Bladder microvascular endothelial cell (primary cell): ENCODE measurements around the gene SLC17A4. TPM values are rescaled to one million over a fixed set of nuclear protein-coding genes. Genes with fewer than 3 reads are reported as not detected.

Source experiments
- total RNA-seq: library from RNA; depleted of rRNA; stranded (reverse); fragments of >200 nt; gene quantifications from 2 replicates; pipeline ENCODE4 v1.2.3, GENCODE V29; 2014

Gene SLC17A4, protein sequence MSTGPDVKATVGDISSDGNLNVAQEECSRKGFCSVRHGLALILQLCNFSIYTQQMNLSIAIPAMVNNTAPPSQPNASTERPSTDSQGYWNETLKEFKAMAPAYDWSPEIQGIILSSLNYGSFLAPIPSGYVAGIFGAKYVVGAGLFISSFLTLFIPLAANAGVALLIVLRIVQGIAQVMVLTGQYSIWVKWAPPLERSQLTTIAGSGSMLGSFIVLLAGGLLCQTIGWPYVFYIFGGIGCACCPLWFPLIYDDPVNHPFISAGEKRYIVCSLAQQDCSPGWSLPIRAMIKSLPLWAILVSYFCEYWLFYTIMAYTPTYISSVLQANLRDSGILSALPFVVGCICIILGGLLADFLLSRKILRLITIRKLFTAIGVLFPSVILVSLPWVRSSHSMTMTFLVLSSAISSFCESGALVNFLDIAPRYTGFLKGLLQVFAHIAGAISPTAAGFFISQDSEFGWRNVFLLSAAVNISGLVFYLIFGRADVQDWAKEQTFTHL
- total RNA-seq: not detected in 2 replicates

DNA sequence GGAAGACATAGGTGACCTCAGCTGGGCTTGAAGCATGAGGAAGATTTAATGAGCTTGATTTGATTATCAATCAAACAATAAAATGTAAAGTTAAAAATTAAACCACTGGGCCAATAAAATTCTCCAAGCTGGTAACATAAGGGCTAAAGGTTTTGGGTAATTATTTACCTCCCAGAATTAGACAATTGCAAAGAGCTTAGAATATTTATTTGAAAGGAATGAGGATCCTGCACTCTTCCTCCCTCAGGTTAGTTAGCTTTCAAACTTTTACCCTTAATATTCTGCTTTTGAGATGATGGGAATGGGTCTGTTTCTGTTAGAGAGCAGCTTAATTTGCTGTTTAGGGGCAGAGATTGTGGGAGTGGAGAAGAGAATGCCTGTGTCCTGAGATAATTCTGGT, at the start of gene SLC17A4:
Gene SLC17A4 (plus strand): TSS at position 208 of the 400 bp plus-strand sequence. CDS start 7,221 bp downstream, outside the sequence.

Other genes with a start within 250 kb of the SLC17A4 start
- not detected in 2 replicates for gene SCGN, start 102.5 kb upstream of the SLC17A4 start, total RNA-seq
- gene SLC17A1, start 77.3 kb downstream of the SLC17A4 start, total RNA-seq: not detected in 2 replicates
- not detected in 2 replicates for gene SLC17A3, start 119.5 kb downstream of the SLC17A4 start, total RNA-seq
- not detected in 2 replicates for gene SLC17A2, start 175.9 kb downstream of the SLC17A4 start, total RNA-seq
- gene TRIM38, start 208.1 kb downstream of the SLC17A4 start, total RNA-seq: 6.8 and 8.2 TPM in 2 replicates